Measurements from ENCODE around the gene RILPL2. TPM values are rescaled to one million over a fixed set of nuclear protein-coding genes. Genes with fewer than 3 reads are reported as not detected.
"Not testable (repeated sequence)": the region's sequence is repeated elsewhere in the genome, so short reads cannot be mapped to it uniquely, and the experiment has no call there.

RILPL2 gene
- total RNA-seq, 1 donor from 2014 or later, result 9.6 TPM

- Histone ChIP-seq H3K36me3 (peaks cover 0 to 18% of the 10 kb centered on the region in 2 donors), H3K27ac (no peak overlapping the region), H3K27me3 (no peaks in the 10 kb centered on the region), H3K9me3 (no peaks in the 10 kb centered on the region), H3K4me1 (no peaks in the 10 kb centered on the region), H3K4me3 (no peak overlapping the region)
- no peak for DNase-seq (ENCODE audit: extremely low spot score in 2 of 2)
- intact Hi-C loops (cut with DNase I), result no loop called here
- TF ChIP-seq POLR2A (IDR thresholded peaks at IDR 0.05) (no peak), POLR2AphosphoS5 (IDR thresholded peaks at IDR 0.05; ENCODE audit: insufficient read depth in 1 of 2, low read depth in 1 of 2) (no peak), CTCF (IDR thresholded peaks at IDR 0.05) (no peak)
These were observed 36.0 kb upstream of the RILPL2 start for GRCh38 chr12:123472438-123472849.

DNA sequence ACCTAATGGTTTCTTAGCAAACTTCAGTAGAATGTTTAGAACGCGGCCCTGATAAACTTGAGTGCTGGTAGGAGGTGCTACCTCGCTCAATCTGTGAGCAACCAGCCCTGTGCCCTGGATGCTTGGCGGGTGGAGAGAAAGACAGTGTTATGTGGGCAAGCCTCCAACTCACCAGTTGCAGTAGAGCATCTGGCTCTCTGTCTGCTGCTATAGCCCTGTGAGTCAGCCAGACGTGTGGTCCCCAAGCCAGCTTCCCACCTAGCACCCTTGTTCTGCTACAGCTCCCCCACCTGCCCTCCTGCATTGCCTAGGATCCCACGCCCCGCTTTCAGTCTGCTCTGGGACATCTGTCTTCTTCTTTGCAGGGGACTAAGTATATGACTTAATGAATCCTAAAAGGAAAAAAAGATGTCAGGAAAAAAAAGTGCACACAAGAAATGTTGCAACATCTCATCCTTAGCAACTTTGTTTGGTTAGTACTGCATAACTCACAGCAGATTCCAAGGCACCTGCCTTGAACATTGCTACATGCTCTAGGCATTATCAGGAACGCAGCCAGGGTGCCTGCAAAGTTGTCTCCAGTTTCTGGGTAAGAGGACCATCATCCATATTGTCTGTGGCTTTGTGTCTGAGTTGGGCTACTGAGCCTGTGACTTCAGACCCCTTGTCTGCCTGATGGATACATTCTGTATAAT, 35.0 kb upstream of the RILPL2 start:
- Histone ChIP-seq H3K27ac (no peak overlapping the region), H3K4me1 (no peaks in the 10 kb centered on the region), H3K36me3 (peaks cover 0 to 18% of the 10 kb centered on the region in 2 donors), H3K9me3 (no peaks in the 10 kb centered on the region), H3K27me3 (no peaks in the 10 kb centered on the region), H3K4me3 (no peak overlapping the region)
- TF ChIP-seq CTCF (IDR thresholded peaks at IDR 0.05) (no peak), POLR2AphosphoS5 (IDR thresholded peaks at IDR 0.05; ENCODE audit: insufficient read depth in 1 of 2, low read depth in 1 of 2) (no peak), POLR2A (IDR thresholded peaks at IDR 0.05) (no peak)
- intact Hi-C loops (cut with DNase I), result no loop called here
- DNase-seq (ENCODE audit: extremely low spot score in 2 of 2), result no peak

GRCh38 chr12:123469978-123470377, 33.5 kb upstream of the RILPL2 start:
- no peaks in the 10 kb centered on the region for H3K4me1 ChIP-seq
- H3K36me3 ChIP-seq, result peaks cover 0 to 18% of the 10 kb centered on the region in 2 donors
- TF ChIP-seq POLR2A (IDR thresholded peaks at IDR 0.05), result no peak
- no peak for TF ChIP-seq CTCF (IDR thresholded peaks at IDR 0.05)
- TF ChIP-seq POLR2AphosphoS5 (IDR thresholded peaks at IDR 0.05; ENCODE audit: insufficient read depth in 1 of 2, low read depth in 1 of 2), result no peak
- intact Hi-C loops (cut with DNase I), result no loop called here
- H3K27me3 ChIP-seq, result no peaks in the 10 kb centered on the region
- H3K27ac ChIP-seq, result no peak overlapping the region
- no peak overlapping the region for H3K4me3 ChIP-seq
- no peaks in the 10 kb centered on the region for H3K9me3 ChIP-seq
- no peak for DNase-seq (ENCODE audit: extremely low spot score in 2 of 2)

- intact Hi-C loops (cut with DNase I), result no loop called here
- no peak overlapping the region for H3K27ac ChIP-seq
- H3K9me3 ChIP-seq, result no peaks in the 10 kb centered on the region
- TF ChIP-seq CTCF (IDR thresholded peaks at IDR 0.05) (no peak), POLR2AphosphoS5 (IDR thresholded peaks at IDR 0.05; ENCODE audit: insufficient read depth in 1 of 2, low read depth in 1 of 2) (no peak), POLR2A (IDR thresholded peaks at IDR 0.05) (no peak)
- DNase-seq (ENCODE audit: extremely low spot score in 2 of 2), result no peak
- no peaks in the 10 kb centered on the region for H3K4me1 ChIP-seq
- no peak overlapping the region for H3K4me3 ChIP-seq
- H3K36me3 ChIP-seq, result peaks cover 0 to 18% of the 10 kb centered on the region in 2 donors
- H3K27me3 ChIP-seq, result no peaks in the 10 kb centered on the region
These were observed 32.3 kb upstream of the RILPL2 start for GRCh38 chr12:123468786-123469185.

DNA sequence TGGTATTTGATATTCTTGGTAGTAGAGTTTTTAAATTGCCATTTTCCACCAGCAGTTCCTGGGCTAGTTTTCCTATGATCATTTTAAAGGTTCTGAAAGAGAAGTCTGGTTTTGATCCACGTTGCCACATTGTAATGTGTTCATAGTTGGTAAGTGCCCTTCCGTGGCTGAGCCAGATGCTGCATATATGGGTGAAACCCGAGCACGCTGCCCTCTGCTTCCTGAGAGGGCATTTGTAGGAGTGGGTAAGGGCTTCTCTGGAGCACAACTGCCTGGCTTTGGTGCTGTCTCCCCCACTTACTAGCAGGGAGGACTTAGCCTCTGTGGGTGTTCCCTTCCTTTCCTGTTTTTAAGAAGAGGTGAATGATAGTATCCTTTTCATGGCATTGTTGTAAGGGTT, 28.6 kb upstream of the RILPL2 start:
- intact Hi-C loops (cut with DNase I), result no loop called here
- DNase-seq (ENCODE audit: extremely low spot score in 2 of 2), result no peak
- peaks cover 5% of the 10 kb centered on the region for H3K4me1 ChIP-seq
- no peaks in the 10 kb centered on the region for H3K36me3 ChIP-seq
- TF ChIP-seq POLR2A (IDR thresholded peaks at IDR 0.05), result no peak
- TF ChIP-seq CTCF (IDR thresholded peaks at IDR 0.05), result no peak
- no peak for TF ChIP-seq POLR2AphosphoS5 (IDR thresholded peaks at IDR 0.05; ENCODE audit: insufficient read depth in 1 of 2, low read depth in 1 of 2)
- H3K9me3 ChIP-seq, result no peaks in the 10 kb centered on the region
- H3K27ac ChIP-seq, result no peak overlapping the region
- H3K27me3 ChIP-seq, result no peaks in the 10 kb centered on the region
- no peak overlapping the region for H3K4me3 ChIP-seq

DNA sequence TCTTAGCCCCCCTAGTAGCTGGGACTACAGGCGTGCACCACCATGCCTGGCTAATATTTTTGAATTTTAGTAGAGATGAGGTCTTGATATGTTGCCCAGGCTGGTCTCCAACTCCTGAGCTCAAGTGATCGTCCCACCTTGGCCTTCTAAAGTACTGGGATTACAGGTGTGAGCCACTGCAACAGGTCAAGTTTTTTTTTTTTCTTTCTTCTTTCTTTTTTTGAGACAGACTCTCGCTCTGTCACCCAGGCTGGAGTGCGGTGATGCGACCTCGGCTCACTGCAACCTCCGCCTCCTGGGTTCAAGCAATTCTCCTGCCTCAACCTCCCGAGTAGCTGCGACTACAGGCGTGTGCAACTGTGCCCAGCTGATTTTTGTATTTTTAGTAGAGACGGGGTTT, 26.7 kb upstream of the RILPL2 start:
- peaks cover 17% of the 10 kb centered on the region for H3K4me1 ChIP-seq
- H3K27me3 ChIP-seq; DNase-seq (ENCODE audit: extremely low spot score in 2 of 2); H3K9me3 ChIP-seq; H3K4me3 ChIP-seq; intact Hi-C loops (cut with DNase I); H3K27ac ChIP-seq; H3K36me3 ChIP-seq: not testable (repeated sequence)

Measured in vagina (tissue), 2 donors.